ENCODE results near the gene PDE4D. TPM values are rescaled to one million over a fixed set of nuclear protein-coding genes. Genes with fewer than 3 reads are reported as not detected.
"Not testable (repeated sequence)": the region's sequence is repeated elsewhere in the genome, so short reads cannot be mapped to it uniquely, and the experiment has no call there.

PDE4D gene
- total RNA-seq, 1 experiment from 2014 or later = 61.2 TPM

DNA sequence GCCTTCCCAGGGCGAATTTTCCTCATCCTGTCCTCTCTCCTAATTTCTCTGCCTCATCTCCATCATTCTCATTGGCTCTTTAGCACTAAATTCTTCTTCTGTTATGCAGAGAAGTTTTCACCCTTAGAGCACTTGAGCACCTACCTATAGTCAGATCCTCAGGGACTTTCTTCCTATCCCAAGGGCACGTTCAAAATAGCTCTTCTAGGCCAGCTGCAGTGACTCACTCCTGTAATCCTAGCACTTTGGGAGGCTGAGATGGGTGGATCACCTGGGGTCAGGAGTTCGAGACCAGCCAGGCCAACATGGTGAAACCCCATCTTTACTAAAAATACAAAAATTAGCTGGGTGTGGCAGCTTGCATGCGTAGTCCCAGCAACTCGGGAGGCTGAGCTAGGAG is 320.0 kb downstream of the PDE4D start:
- not testable (repeated sequence) for H4K20me1 ChIP-seq (ENCODE audit: insufficient read depth, low read depth, low read length); H3K9ac ChIP-seq (ENCODE audit: low read length); H3K27me3 ChIP-seq (ENCODE audit: low read length); H3K79me2 ChIP-seq (ENCODE audit: low read length); H3K4me1 ChIP-seq (ENCODE audit: low read length); H3K36me3 ChIP-seq (ENCODE audit: insufficient read depth, low read length); DNase-seq; H3K4me3 ChIP-seq (ENCODE audit: low read length); H3K9me3 ChIP-seq (ENCODE audit: low read length); H3K4me2 ChIP-seq (ENCODE audit: low read depth, low read length, poor library complexity, severe bottlenecking); H3K27ac ChIP-seq (ENCODE audit: low read length); H3K9me2 ChIP-seq (replicated peaks; ENCODE audit: insufficient read depth, low read length); H2AFZ ChIP-seq (ENCODE audit: low read length)

DNA sequence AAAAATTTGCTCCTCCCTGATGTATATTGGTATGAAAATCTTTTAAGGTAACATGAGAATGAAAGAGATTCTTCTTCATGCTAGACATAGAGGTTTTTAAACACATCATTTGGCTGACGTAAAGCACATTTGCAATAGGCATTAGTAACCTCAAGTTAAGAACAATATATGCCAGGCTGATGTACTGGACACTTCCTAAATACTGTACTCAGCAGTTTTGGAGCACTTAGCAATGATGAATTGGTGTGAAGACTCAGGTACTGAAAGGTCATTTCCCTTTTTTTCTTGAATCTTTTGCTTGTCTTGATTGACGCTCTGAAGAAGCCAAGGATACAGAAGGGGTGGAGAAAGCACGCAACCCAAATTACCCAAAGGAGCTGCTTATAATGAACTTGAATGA is 322.5 kb downstream of the PDE4D start:
- Histone ChIP-seq H3K9ac (ENCODE audit: low read length) (no peak overlapping the region), H3K9me3 (ENCODE audit: low read length) (no peaks in the 10 kb centered on the region), H3K9me2 (replicated peaks; ENCODE audit: insufficient read depth, low read length) (no peaks in the 10 kb centered on the region), H3K4me3 (ENCODE audit: low read length) (no peak overlapping the region), H3K36me3 (ENCODE audit: insufficient read depth, low read length) (no peaks in the 10 kb centered on the region), H4K20me1 (ENCODE audit: insufficient read depth, low read depth, low read length) (no peaks in the 10 kb centered on the region), H2AFZ (ENCODE audit: low read length) (no peak overlapping the region), H3K4me2 (ENCODE audit: low read depth, low read length, poor library complexity, severe bottlenecking) (no peak overlapping the region), H3K27ac (ENCODE audit: low read length) (no peak overlapping the region), H3K4me1 (ENCODE audit: low read length) (no peaks in the 10 kb centered on the region), H3K79me2 (ENCODE audit: low read length) (no peaks in the 10 kb centered on the region), H3K27me3 (ENCODE audit: low read length) (no peaks in the 10 kb centered on the region)
- no peak for DNase-seq

DNA sequence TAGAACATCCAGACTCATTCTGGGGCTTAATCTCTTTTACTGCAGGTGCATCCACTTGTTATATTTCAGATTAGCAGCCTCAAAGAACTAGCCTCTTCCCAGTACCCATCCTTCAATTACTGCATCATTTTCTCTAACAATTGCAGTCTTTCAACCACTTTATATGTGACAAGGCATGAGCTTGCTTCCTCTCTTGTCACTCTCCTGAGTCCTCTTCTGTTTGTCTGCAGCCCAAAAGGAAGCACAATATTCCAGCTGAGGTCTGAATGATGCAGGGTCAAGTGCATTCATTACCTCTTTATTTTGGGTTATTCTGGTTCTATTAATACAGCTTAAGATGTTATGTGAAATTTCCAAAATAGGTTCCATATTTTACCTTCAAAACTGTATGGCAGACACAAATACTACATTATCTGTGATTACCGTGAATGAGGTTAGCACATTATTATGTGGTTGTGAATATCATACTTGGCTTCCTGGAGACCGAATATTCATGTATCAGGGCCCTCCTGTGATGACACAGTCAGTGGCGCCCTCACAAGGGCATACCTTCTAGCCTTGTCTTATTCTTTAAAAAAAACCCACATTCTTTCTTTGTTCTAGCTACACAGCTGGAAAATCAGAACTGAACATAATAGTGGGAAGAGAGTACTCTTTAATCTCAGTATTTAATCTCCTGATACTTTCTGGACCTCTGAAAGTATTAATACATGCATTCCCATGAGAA is 323.8 kb downstream of the PDE4D start:
- no peak for DNase-seq
- Histone ChIP-seq H3K79me2 (ENCODE audit: low read length) (no peaks in the 10 kb centered on the region), H3K4me1 (ENCODE audit: low read length) (no peaks in the 10 kb centered on the region), H3K27ac (ENCODE audit: low read length) (no peak overlapping the region), H3K4me3 (ENCODE audit: low read length) (no peak overlapping the region), H3K9me2 (replicated peaks; ENCODE audit: insufficient read depth, low read length) (no peaks in the 10 kb centered on the region), H3K27me3 (ENCODE audit: low read length) (no peaks in the 10 kb centered on the region), H4K20me1 (ENCODE audit: insufficient read depth, low read depth, low read length) (0 out of 2 replicates have a peak, but pooled peaks cover under 1% of the 10 kb centered on the region), H3K36me3 (ENCODE audit: insufficient read depth, low read length) (no peaks in the 10 kb centered on the region), H3K4me2 (ENCODE audit: low read depth, low read length, poor library complexity, severe bottlenecking) (no peak overlapping the region), H2AFZ (ENCODE audit: low read length) (no peak overlapping the region), H3K9ac (ENCODE audit: low read length) (no peak overlapping the region), H3K9me3 (ENCODE audit: low read length) (no peaks in the 10 kb centered on the region)

DNA sequence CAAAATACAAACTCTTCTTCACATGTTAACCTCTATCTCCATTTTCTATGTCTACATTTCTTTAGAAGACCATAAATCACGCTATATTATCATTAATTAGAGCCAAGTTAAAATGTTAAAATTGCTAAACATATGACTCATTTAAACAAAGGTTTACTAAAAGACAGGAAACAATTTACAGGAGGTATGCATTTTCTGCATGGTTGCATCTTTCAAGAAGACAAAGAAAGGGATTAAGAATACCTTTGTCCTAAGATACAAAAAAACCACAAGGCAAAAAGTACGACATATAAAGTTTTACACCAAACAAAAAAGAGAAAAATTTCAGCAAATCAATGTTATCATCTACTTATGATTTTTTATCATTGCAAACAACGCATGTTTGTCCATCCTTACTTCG is 324.4 kb downstream of the PDE4D start:
- Histone ChIP-seq H3K9ac (ENCODE audit: low read length) (no peak overlapping the region), H4K20me1 (ENCODE audit: insufficient read depth, low read depth, low read length) (0 out of 2 replicates have a peak, but pooled peaks cover 3% of the 10 kb centered on the region), H3K27me3 (ENCODE audit: low read length) (no peaks in the 10 kb centered on the region), H3K9me2 (replicated peaks; ENCODE audit: insufficient read depth, low read length) (no peaks in the 10 kb centered on the region), H3K27ac (ENCODE audit: low read length) (no peak overlapping the region), H3K4me3 (ENCODE audit: low read length) (no peak overlapping the region), H3K4me1 (ENCODE audit: low read length) (no peaks in the 10 kb centered on the region), H3K79me2 (ENCODE audit: low read length) (no peaks in the 10 kb centered on the region), H3K36me3 (ENCODE audit: insufficient read depth, low read length) (no peaks in the 10 kb centered on the region), H2AFZ (ENCODE audit: low read length) (no peak overlapping the region), H3K9me3 (ENCODE audit: low read length) (no peaks in the 10 kb centered on the region), H3K4me2 (ENCODE audit: low read depth, low read length, poor library complexity, severe bottlenecking) (no peak overlapping the region)
- DNase-seq = no peak

DNA sequence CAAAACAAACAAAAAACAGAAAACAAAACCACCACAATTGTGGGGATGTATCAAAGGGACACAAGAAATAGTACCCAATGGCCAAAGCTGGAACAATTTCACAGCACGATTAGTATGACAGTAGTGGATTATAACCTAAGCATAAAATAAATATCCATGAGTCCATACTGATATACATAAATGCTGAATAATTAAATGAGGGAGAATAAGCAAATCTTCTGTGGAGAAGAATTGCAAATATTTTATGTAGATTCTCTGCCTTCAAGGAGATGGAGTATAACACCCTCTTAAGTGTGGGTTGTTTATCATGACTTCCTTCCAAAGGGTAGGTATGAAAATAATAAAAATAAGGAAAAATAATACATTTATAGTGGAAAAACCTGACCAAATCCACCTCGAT is 325.4 kb downstream of the PDE4D start:
- Histone ChIP-seq H3K36me3 (ENCODE audit: insufficient read depth, low read length) (no peaks in the 10 kb centered on the region), H4K20me1 (ENCODE audit: insufficient read depth, low read depth, low read length) (0 out of 2 replicates have a peak, but pooled peaks cover 3% of the 10 kb centered on the region), H3K27me3 (ENCODE audit: low read length) (no peaks in the 10 kb centered on the region), H3K9me3 (ENCODE audit: low read length) (no peaks in the 10 kb centered on the region), H3K9me2 (replicated peaks; ENCODE audit: insufficient read depth, low read length) (no peaks in the 10 kb centered on the region), H3K27ac (ENCODE audit: low read length) (no peak overlapping the region), H3K9ac (ENCODE audit: low read length) (no peak overlapping the region), H3K4me3 (ENCODE audit: low read length) (no peak overlapping the region), H3K4me2 (ENCODE audit: low read depth, low read length, poor library complexity, severe bottlenecking) (no peak overlapping the region), H3K4me1 (ENCODE audit: low read length) (no peaks in the 10 kb centered on the region; the same call in 1 of the 2 replicates), H2AFZ (ENCODE audit: low read length) (no peak overlapping the region), H3K79me2 (ENCODE audit: low read length) (no peaks in the 10 kb centered on the region)
- no peak for DNase-seq

- no peak overlapping the region for H2AFZ ChIP-seq (ENCODE audit: low read length)
- H3K4me1 ChIP-seq (ENCODE audit: low read length) = peaks cover 4% of the 10 kb centered on the region
- H3K9me3 ChIP-seq (ENCODE audit: low read length) = no peaks in the 10 kb centered on the region
- no peaks in the 10 kb centered on the region for H3K36me3 ChIP-seq (ENCODE audit: insufficient read depth, low read length)
- H3K79me2 ChIP-seq (ENCODE audit: low read length) = no peaks in the 10 kb centered on the region
- no peak overlapping the region for H3K4me3 ChIP-seq (ENCODE audit: low read length)
- no peak overlapping the region for H3K9ac ChIP-seq (ENCODE audit: low read length)
- DNase-seq = no peak
- H3K27ac ChIP-seq (ENCODE audit: low read length) = no peak overlapping the region
- H4K20me1 ChIP-seq (ENCODE audit: insufficient read depth, low read depth, low read length) = 0 out of 2 replicates have a peak, but pooled peaks cover 3% of the 10 kb centered on the region
- no peak overlapping the region for H3K4me2 ChIP-seq (ENCODE audit: low read depth, low read length, poor library complexity, severe bottlenecking)
- H3K9me2 ChIP-seq (replicated peaks; ENCODE audit: insufficient read depth, low read length) = no peaks in the 10 kb centered on the region
- no peaks in the 10 kb centered on the region for H3K27me3 ChIP-seq (ENCODE audit: low read length)
Measured at GRCh38 chr5:59565551-59565950, 328.0 kb downstream of the PDE4D start.

- Histone ChIP-seq H3K4me1 (ENCODE audit: low read length) (peaks cover 4% of the 10 kb centered on the region), H3K27ac (ENCODE audit: low read length) (no peak overlapping the region)
Measured at GRCh38 chr5:59564895-59565294, 328.6 kb downstream of the PDE4D start.

GRCh38 chr5:59562756-59563389 is 330.7 kb downstream of the PDE4D start:
- no peaks in the 10 kb centered on the region for H3K79me2 ChIP-seq (ENCODE audit: low read length)
- no peak overlapping the region for H3K4me3 ChIP-seq (ENCODE audit: low read length)
- H3K4me2 ChIP-seq (ENCODE audit: low read depth, low read length, poor library complexity, severe bottlenecking) = no peak overlapping the region
- no peaks in the 10 kb centered on the region for H3K36me3 ChIP-seq (ENCODE audit: insufficient read depth, low read length)
- H3K9me3 ChIP-seq (ENCODE audit: low read length) = no peaks in the 10 kb centered on the region
- no peaks in the 10 kb centered on the region for H3K9me2 ChIP-seq (replicated peaks; ENCODE audit: insufficient read depth, low read length)
- no peaks in the 10 kb centered on the region for H3K27me3 ChIP-seq (ENCODE audit: low read length)
- no peak overlapping the region for H3K9ac ChIP-seq (ENCODE audit: low read length)
- H3K4me1 ChIP-seq (ENCODE audit: low read length) = peaks cover 4% of the 10 kb centered on the region
- 0 out of 2 replicates have a peak, but pooled peaks cover 3% of the 10 kb centered on the region for H4K20me1 ChIP-seq (ENCODE audit: insufficient read depth, low read depth, low read length)
- H2AFZ ChIP-seq (ENCODE audit: low read length) = no peak overlapping the region
- H3K27ac ChIP-seq (ENCODE audit: low read length) = no peak overlapping the region
- DNase-seq = no peak

More at GRCh38 chr5:59564895-59565294, 328.6 kb downstream of the PDE4D start:
- H3K4me3 ChIP-seq (ENCODE audit: low read length) = no peak overlapping the region
- no peak overlapping the region for H3K4me2 ChIP-seq (ENCODE audit: low read depth, low read length, poor library complexity, severe bottlenecking)
- H3K36me3 ChIP-seq (ENCODE audit: insufficient read depth, low read length) = no peaks in the 10 kb centered on the region
- 0 out of 2 replicates have a peak, but pooled peaks cover 3% of the 10 kb centered on the region for H4K20me1 ChIP-seq (ENCODE audit: insufficient read depth, low read depth, low read length)
- no peak overlapping the region for H3K9ac ChIP-seq (ENCODE audit: low read length)
- H2AFZ ChIP-seq (ENCODE audit: low read length) = no peak overlapping the region
- H3K9me2 ChIP-seq (replicated peaks; ENCODE audit: insufficient read depth, low read length) = no peaks in the 10 kb centered on the region
- DNase-seq = no peak
- H3K9me3 ChIP-seq (ENCODE audit: low read length) = no peaks in the 10 kb centered on the region
- no peaks in the 10 kb centered on the region for H3K79me2 ChIP-seq (ENCODE audit: low read length)
- H3K27me3 ChIP-seq (ENCODE audit: low read length) = no peaks in the 10 kb centered on the region

All from Karpas-422 (cell line).